ENCODE results near the gene PSD.

PSD gene

GRCh38 chr10:102426803-102427287, 8.3 kb upstream of the PSD start:
- Histone ChIP-seq H3K27me3 (ENCODE audit: insufficient read depth, low read depth) (no peaks in the 10 kb centered on the region), H3K4me1 (ENCODE audit: low read depth, poor library complexity, severe bottlenecking) (peaks cover 18% of the 10 kb centered on the region), H3K4me3 (IDR thresholded peaks at IDR 0.05; ENCODE audit: insufficient read depth, low read depth, low read length) (no peak overlapping the region), H2AFZ (ENCODE audit: low read depth) (no peak overlapping the region), H4K20me1 (ENCODE audit: insufficient read depth) (no peaks in the 10 kb centered on the region), H3K27ac (no peak overlapping the region), H3K36me3 (ENCODE audit: insufficient read depth) (no peaks in the 10 kb centered on the region), H3K4me2 (no peak overlapping the region), H3K9ac (no peak overlapping the region), H3K79me2 (ENCODE audit: insufficient read depth, low read depth) (no peaks in the 10 kb centered on the region; the same call in 1 of the 2 replicates)
- TF ChIP-seq CTCF (conservative IDR thresholded peaks at IDR 0.05; ENCODE audit: low read depth, low read length): no peak

- H3K79me2 ChIP-seq (ENCODE audit: insufficient read depth, low read depth): no peaks in the 10 kb centered on the region
- peaks cover 13% of the 10 kb centered on the region for H3K4me1 ChIP-seq (ENCODE audit: low read depth, poor library complexity, severe bottlenecking)
- no peaks in the 10 kb centered on the region for H3K27me3 ChIP-seq (ENCODE audit: insufficient read depth, low read depth)
- no peaks in the 10 kb centered on the region for H3K36me3 ChIP-seq (ENCODE audit: insufficient read depth)
- TF ChIP-seq CTCF (conservative IDR thresholded peaks at IDR 0.05; ENCODE audit: low read depth, low read length): no peak
- H3K4me3 ChIP-seq (IDR thresholded peaks at IDR 0.05; ENCODE audit: insufficient read depth, low read depth, low read length): no peak overlapping the region
- no peaks in the 10 kb centered on the region for H4K20me1 ChIP-seq (ENCODE audit: insufficient read depth)
- no peak overlapping the region for H2AFZ ChIP-seq (ENCODE audit: low read depth)
- H3K9ac ChIP-seq: no peak overlapping the region
- H3K27ac ChIP-seq: no peak overlapping the region
- H3K4me2 ChIP-seq: no peak overlapping the region
Measured at GRCh38 chr10:102425444-102425843, 6.9 kb upstream of the PSD start.

- no peak overlapping the region for H3K27ac ChIP-seq
- no peak for TF ChIP-seq CTCF (conservative IDR thresholded peaks at IDR 0.05; ENCODE audit: low read depth, low read length)
- no peaks in the 10 kb centered on the region for H3K27me3 ChIP-seq (ENCODE audit: insufficient read depth, low read depth)
- no peak overlapping the region for H2AFZ ChIP-seq (ENCODE audit: low read depth)
- H3K4me2 ChIP-seq: no peak overlapping the region
- no peaks in the 10 kb centered on the region for H4K20me1 ChIP-seq (ENCODE audit: insufficient read depth)
- no peaks in the 10 kb centered on the region for H3K79me2 ChIP-seq (ENCODE audit: insufficient read depth, low read depth)
- no peak overlapping the region for H3K9ac ChIP-seq
- no peak overlapping the region for H3K4me3 ChIP-seq (IDR thresholded peaks at IDR 0.05; ENCODE audit: insufficient read depth, low read depth, low read length)
- no peaks in the 10 kb centered on the region for H3K36me3 ChIP-seq (ENCODE audit: insufficient read depth)
- peaks cover 13% of the 10 kb centered on the region for H3K4me1 ChIP-seq (ENCODE audit: low read depth, poor library complexity, severe bottlenecking)
Measured at GRCh38 chr10:102424916-102425315, 6.3 kb upstream of the PSD start.

- Histone ChIP-seq H3K36me3 (ENCODE audit: insufficient read depth) (no peaks in the 10 kb centered on the region), H3K27ac (no peak overlapping the region), H2AFZ (ENCODE audit: low read depth) (no peak overlapping the region), H3K4me2 (no peak overlapping the region), H3K79me2 (ENCODE audit: insufficient read depth, low read depth) (no peaks in the 10 kb centered on the region), H3K4me1 (ENCODE audit: low read depth, poor library complexity, severe bottlenecking) (peaks cover 15% of the 10 kb centered on the region), H4K20me1 (ENCODE audit: insufficient read depth) (no peaks in the 10 kb centered on the region), H3K27me3 (ENCODE audit: insufficient read depth, low read depth) (no peaks in the 10 kb centered on the region), H3K9ac (no peak overlapping the region), H3K4me3 (IDR thresholded peaks at IDR 0.05; ENCODE audit: insufficient read depth, low read depth, low read length) (no peak overlapping the region)
- TF ChIP-seq CTCF (conservative IDR thresholded peaks at IDR 0.05; ENCODE audit: low read depth, low read length): no peak
Measured at GRCh38 chr10:102424145-102424544, 5.6 kb upstream of the PSD start.
